ENCODE data around the gene PPP1R3G. TPM values are rescaled to one million over a fixed set of nuclear protein-coding genes. Genes with fewer than 3 reads are reported as not detected.
"Not testable (repeated sequence)": the region's sequence is repeated elsewhere in the genome, so short reads cannot be mapped to it uniquely, and the experiment has no call there.

PPP1R3G gene
- total RNA-seq, 1 donor from 2014 or later = 0.11 TPM

- Mint-ChIP-seq H3K27ac (no peak overlapping the region), H3K9me3 (no peaks in the 10 kb centered on the region), H3K27me3 (ENCODE audit: low read depth) (no peaks in the 10 kb centered on the region), H3K4me3 (ENCODE audit: low read depth) (no peak overlapping the region), H3K4me1 (ENCODE audit: low read depth) (peaks cover under 1% of the 10 kb centered on the region), H3K36me3 (ENCODE audit: low read depth) (no peaks in the 10 kb centered on the region)
- intact Hi-C loops (cut with micrococcal nuclease) = no loop called here
- no peak for DNase-seq (ENCODE audit: low spot score)
Measured at GRCh38 chr6:5058254-5058653, 26.9 kb upstream of the PPP1R3G start.

GRCh38 chr6:5059036-5059896 lies 25.9 kb upstream of the PPP1R3G start:
- intact Hi-C loops (cut with micrococcal nuclease) = no loop called here
- Mint-ChIP-seq H3K27me3 (ENCODE audit: low read depth) (no peaks in the 10 kb centered on the region), H3K36me3 (ENCODE audit: low read depth) (no peaks in the 10 kb centered on the region), H3K4me1 (ENCODE audit: low read depth) (no peaks in the 10 kb centered on the region), H3K4me3 (ENCODE audit: low read depth) (no peak overlapping the region), H3K27ac (no peak overlapping the region), H3K9me3 (no peaks in the 10 kb centered on the region)
- no peak for DNase-seq (ENCODE audit: low spot score)

- H3K36me3 Mint-ChIP-seq (ENCODE audit: low read depth); H3K27me3 Mint-ChIP-seq (ENCODE audit: low read depth); H3K9me3 Mint-ChIP-seq; intact Hi-C loops (cut with micrococcal nuclease); H3K27ac Mint-ChIP-seq; H3K4me1 Mint-ChIP-seq (ENCODE audit: low read depth); H3K4me3 Mint-ChIP-seq (ENCODE audit: low read depth); DNase-seq (ENCODE audit: low spot score): not testable (repeated sequence)
Measured at GRCh38 chr6:5060439-5060838, 24.7 kb upstream of the PPP1R3G start.

- Mint-ChIP-seq H3K27ac (no peak overlapping the region), H3K9me3 (no peaks in the 10 kb centered on the region), H3K36me3 (ENCODE audit: low read depth) (no peaks in the 10 kb centered on the region), H3K27me3 (ENCODE audit: low read depth) (no peaks in the 10 kb centered on the region), H3K4me1 (ENCODE audit: low read depth) (no peaks in the 10 kb centered on the region), H3K4me3 (ENCODE audit: low read depth) (no peak overlapping the region)
- intact Hi-C loops (cut with micrococcal nuclease) = no loop called here
- DNase-seq (ENCODE audit: low spot score) = no peak
Measured at GRCh38 chr6:5061152-5061551, 24.0 kb upstream of the PPP1R3G start.

- Mint-ChIP-seq H3K4me1 (ENCODE audit: low read depth) (no peaks in the 10 kb centered on the region), H3K9me3 (no peaks in the 10 kb centered on the region), H3K36me3 (ENCODE audit: low read depth) (no peaks in the 10 kb centered on the region)
Measured at GRCh38 chr6:5063617-5064016, 21.5 kb upstream of the PPP1R3G start.

GRCh38 chr6:5066456-5067093 lies 18.6 kb upstream of the PPP1R3G start:
- H3K4me1 Mint-ChIP-seq (ENCODE audit: low read depth) = no peaks in the 10 kb centered on the region
- DNase-seq (ENCODE audit: low spot score) = no peak
- intact Hi-C loops (cut with micrococcal nuclease) = no loop called here
- H3K9me3 Mint-ChIP-seq = no peaks in the 10 kb centered on the region
- no peaks in the 10 kb centered on the region for H3K36me3 Mint-ChIP-seq (ENCODE audit: low read depth)
- no peak overlapping the region for H3K4me3 Mint-ChIP-seq (ENCODE audit: low read depth)
- no peak overlapping the region for H3K27ac Mint-ChIP-seq
- H3K27me3 Mint-ChIP-seq (ENCODE audit: low read depth) = no peaks in the 10 kb centered on the region

More at GRCh38 chr6:5063617-5064016, 21.5 kb upstream of the PPP1R3G start:
- Mint-ChIP-seq H3K4me3 (ENCODE audit: low read depth) (no peak overlapping the region), H3K27ac (no peak overlapping the region), H3K27me3 (ENCODE audit: low read depth) (no peaks in the 10 kb centered on the region)
- DNase-seq (ENCODE audit: low spot score) = no peak
- intact Hi-C loops (cut with micrococcal nuclease) = no loop called here

GRCh38 chr6:5067305-5067704 lies 17.8 kb upstream of the PPP1R3G start:
- Mint-ChIP-seq H3K4me3 (ENCODE audit: low read depth) (no peak overlapping the region), H3K27ac (no peak overlapping the region), H3K4me1 (ENCODE audit: low read depth) (peaks cover 3% of the 10 kb centered on the region), H3K27me3 (ENCODE audit: low read depth) (no peaks in the 10 kb centered on the region), H3K36me3 (ENCODE audit: low read depth) (no peaks in the 10 kb centered on the region), H3K9me3 (no peaks in the 10 kb centered on the region)
- DNase-seq (ENCODE audit: low spot score) = no peak
- intact Hi-C loops (cut with micrococcal nuclease) = no loop called here

GRCh38 chr6:5068153-5068751 lies 16.9 kb upstream of the PPP1R3G start:
- Mint-ChIP-seq H3K27me3 (ENCODE audit: low read depth) (no peaks in the 10 kb centered on the region), H3K4me3 (ENCODE audit: low read depth) (no peak overlapping the region), H3K27ac (no peak overlapping the region), H3K4me1 (ENCODE audit: low read depth) (peaks cover 6% of the 10 kb centered on the region), H3K9me3 (no peaks in the 10 kb centered on the region), H3K36me3 (ENCODE audit: low read depth) (no peaks in the 10 kb centered on the region)
- intact Hi-C loops (cut with micrococcal nuclease) = no loop called here
- DNase-seq (ENCODE audit: low spot score) = no peak

GRCh38 chr6:5071216-5071615 lies 13.9 kb upstream of the PPP1R3G start:
- Mint-ChIP-seq H3K27ac (no peak overlapping the region), H3K9me3 (no peaks in the 10 kb centered on the region), H3K4me3 (ENCODE audit: low read depth) (no peak overlapping the region), H3K4me1 (ENCODE audit: low read depth) (peaks cover 6% of the 10 kb centered on the region), H3K36me3 (ENCODE audit: low read depth) (no peaks in the 10 kb centered on the region), H3K27me3 (ENCODE audit: low read depth) (peaks cover 10% of the 10 kb centered on the region)
- DNase-seq (ENCODE audit: low spot score) = no peak
- intact Hi-C loops (cut with micrococcal nuclease) = no loop called here

GRCh38 chr6:5072440-5072839 lies 12.7 kb upstream of the PPP1R3G start:
- intact Hi-C loops (cut with micrococcal nuclease) = no loop called here

GRCh38 chr6:5073992-5074391 lies 11.1 kb upstream of the PPP1R3G start:
- Mint-ChIP-seq H3K4me1 (ENCODE audit: low read depth) (peaks cover 6% of the 10 kb centered on the region), H3K4me3 (ENCODE audit: low read depth) (no peak overlapping the region), H3K27ac (no peak overlapping the region), H3K27me3 (ENCODE audit: low read depth) (peaks cover 21% of the 10 kb centered on the region), H3K9me3 (no peaks in the 10 kb centered on the region), H3K36me3 (ENCODE audit: low read depth) (no peaks in the 10 kb centered on the region)
- intact Hi-C loops (cut with micrococcal nuclease) = no loop called here
- no peak for DNase-seq (ENCODE audit: low spot score)

More at GRCh38 chr6:5072440-5072839, 12.7 kb upstream of the PPP1R3G start:
- H3K27ac Mint-ChIP-seq = no peak overlapping the region
- H3K4me3 Mint-ChIP-seq (ENCODE audit: low read depth) = no peak overlapping the region
- DNase-seq (ENCODE audit: low spot score) = no peak
- H3K4me1 Mint-ChIP-seq (ENCODE audit: low read depth) = peaks cover 6% of the 10 kb centered on the region
- peaks cover 19% of the 10 kb centered on the region for H3K27me3 Mint-ChIP-seq (ENCODE audit: low read depth)
- H3K9me3 Mint-ChIP-seq = no peaks in the 10 kb centered on the region
- no peaks in the 10 kb centered on the region for H3K36me3 Mint-ChIP-seq (ENCODE audit: low read depth)

- no peak overlapping the region for H3K4me3 Mint-ChIP-seq (ENCODE audit: low read depth)
- peaks cover 45% of the 10 kb centered on the region for H3K27me3 Mint-ChIP-seq (ENCODE audit: low read depth)
- no peaks in the 10 kb centered on the region for H3K9me3 Mint-ChIP-seq
- H3K36me3 Mint-ChIP-seq (ENCODE audit: low read depth) = no peaks in the 10 kb centered on the region
- peaks cover 6% of the 10 kb centered on the region for H3K4me1 Mint-ChIP-seq (ENCODE audit: low read depth)
- H3K27ac Mint-ChIP-seq = no peak overlapping the region
- intact Hi-C loops (cut with micrococcal nuclease) = no loop called here
- DNase-seq (ENCODE audit: low spot score) = no peak
Measured at GRCh38 chr6:5076931-5077330, 8.2 kb upstream of the PPP1R3G start.

- no peaks in the 10 kb centered on the region for H3K36me3 Mint-ChIP-seq (ENCODE audit: low read depth)
- H3K4me1 Mint-ChIP-seq (ENCODE audit: low read depth) = no peaks in the 10 kb centered on the region
- intact Hi-C loops (cut with micrococcal nuclease) = no loop called here
- H3K4me3 Mint-ChIP-seq (ENCODE audit: low read depth) = no peak overlapping the region
- DNase-seq (ENCODE audit: low spot score) = no peak
- H3K27me3 Mint-ChIP-seq (ENCODE audit: low read depth) = peaks cover 56% of the 10 kb centered on the region
- no peaks in the 10 kb centered on the region for H3K9me3 Mint-ChIP-seq
- H3K27ac Mint-ChIP-seq = no peak overlapping the region
Measured at GRCh38 chr6:5078121-5078669, 6.9 kb upstream of the PPP1R3G start.

Measured in activated T-helper 2 cell treated with anti-CD3 and anti-CD28 coated beads, Interferon-gamma antibody, Interleukin-2, Interleukin-4, amounts not matched to agents 10 μg/mL and 5 μg/mL and 100 μg/mL, durations not matched to agents 14 hours and 24 hours and 36 hours (primary cell).